MM.1S (cell line): ENCODE results near the gene SNX2.

Experiments
- EZH2 ChIP-seq: fragments of 300-600 bp; sonication (generic); optimal IDR thresholded peaks from 2 replicates; pipeline ENCODE3; 2017; ENCODE audit warnings: low read depth, mild to moderate bottlenecking, antibody characterized with exemption, low read length, mixed read lengths
- TF ChIP-seq, protein P1 (sequence below): fragments of 300-600 bp; sonication (generic); IDR thresholded peaks from 2 replicates; pipeline ENCODE4 v1.5.1; 2016; ENCODE audit warnings: antibody characterized with exemption, low read length, mixed read lengths

DNA sequence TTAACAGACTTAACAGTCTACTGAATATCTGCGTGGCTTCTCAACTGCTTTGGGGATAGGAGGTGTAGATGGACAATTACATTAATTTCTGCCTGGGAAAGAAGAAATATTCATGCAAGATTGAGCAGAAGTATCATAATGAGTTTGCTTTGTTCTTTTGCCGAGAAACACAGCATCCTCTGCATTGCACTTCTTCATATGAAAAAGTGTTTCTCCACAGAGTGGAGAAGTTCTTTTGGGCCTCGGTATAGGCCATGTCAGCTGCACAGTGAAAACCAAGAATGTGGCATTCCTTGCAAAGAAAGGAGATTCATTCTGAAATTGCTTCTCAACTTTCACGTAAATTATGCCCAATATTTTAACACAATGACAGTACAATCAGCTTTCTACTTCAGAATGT is 17.6 kb upstream of the SNX2 start:
- TF ChIP-seq EZH2: no peak
- TF ChIP-seq, protein P1, sequence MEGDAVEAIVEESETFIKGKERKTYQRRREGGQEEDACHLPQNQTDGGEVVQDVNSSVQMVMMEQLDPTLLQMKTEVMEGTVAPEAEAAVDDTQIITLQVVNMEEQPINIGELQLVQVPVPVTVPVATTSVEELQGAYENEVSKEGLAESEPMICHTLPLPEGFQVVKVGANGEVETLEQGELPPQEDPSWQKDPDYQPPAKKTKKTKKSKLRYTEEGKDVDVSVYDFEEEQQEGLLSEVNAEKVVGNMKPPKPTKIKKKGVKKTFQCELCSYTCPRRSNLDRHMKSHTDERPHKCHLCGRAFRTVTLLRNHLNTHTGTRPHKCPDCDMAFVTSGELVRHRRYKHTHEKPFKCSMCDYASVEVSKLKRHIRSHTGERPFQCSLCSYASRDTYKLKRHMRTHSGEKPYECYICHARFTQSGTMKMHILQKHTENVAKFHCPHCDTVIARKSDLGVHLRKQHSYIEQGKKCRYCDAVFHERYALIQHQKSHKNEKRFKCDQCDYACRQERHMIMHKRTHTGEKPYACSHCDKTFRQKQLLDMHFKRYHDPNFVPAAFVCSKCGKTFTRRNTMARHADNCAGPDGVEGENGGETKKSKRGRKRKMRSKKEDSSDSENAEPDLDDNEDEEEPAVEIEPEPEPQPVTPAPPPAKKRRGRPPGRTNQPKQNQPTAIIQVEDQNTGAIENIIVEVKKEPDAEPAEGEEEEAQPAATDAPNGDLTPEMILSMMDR: no peak
